ENCODE data around the gene GOLGA8M. TPM values are rescaled to one million over a fixed set of nuclear protein-coding genes. Genes with fewer than 3 reads are reported as not detected.
"Not testable (repeated sequence)": the region's sequence is repeated elsewhere in the genome, so short reads cannot be mapped to it uniquely, and the experiment has no call there.

The GOLGA8M gene
- total and polyA plus RNA-seq, 2 of the 8 experiments (the other 6 are each of a cell fraction or from before 2014, with no cell fraction given) = not detected

DNA sequence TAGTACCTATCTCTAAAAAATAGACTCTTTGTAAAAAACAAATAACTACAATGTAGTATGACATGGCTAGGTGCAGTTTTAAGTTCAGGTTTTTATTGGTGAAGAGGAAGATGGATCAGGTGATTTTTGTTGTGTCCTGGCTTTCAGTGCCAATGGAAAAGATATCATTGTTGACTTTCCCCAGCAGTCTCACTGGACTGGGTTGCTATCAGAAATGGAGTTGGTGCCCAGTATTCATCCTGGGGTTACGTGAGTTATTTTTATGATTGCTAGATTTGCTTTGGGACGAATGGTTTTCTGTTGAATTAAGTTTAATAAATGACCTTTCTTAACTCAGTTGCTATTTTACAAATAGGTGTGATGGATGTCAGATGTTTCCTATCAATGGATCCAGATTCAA is 38.7 kb downstream of the GOLGA8M start:
- H3K27ac ChIP-seq (ENCODE audit: low read depth, low read length); H3K79me1 ChIP-seq (ENCODE audit: low read depth, low read length); H3K4me2 ChIP-seq (ENCODE audit: insufficient read depth in 1 of 2, low read depth in 2 of 2, low read length in 2 of 2); H3K79me2 ChIP-seq (ENCODE audit: control insufficient read depth in 1 of 2, insufficient read depth in 2 of 2, low read length in 2 of 2); H2BK12ac ChIP-seq (ENCODE audit: low read depth, low read length); H3K27me3 ChIP-seq (replicated peaks in 1 of 4; ENCODE audit: control insufficient read depth in 3 of 4, extremely low read depth in 1 of 4, insufficient read depth in 3 of 4, low read length in 3 of 4); H2BK5ac ChIP-seq (ENCODE audit: low read depth, low read length); H2AFZ ChIP-seq (ENCODE audit: low read length); H4K5ac ChIP-seq (ENCODE audit: insufficient read length, low read depth, low read length); H2BK15ac ChIP-seq (ENCODE audit: low read length); DNase-seq (ENCODE audit: low read depth in 1 of 2, low spot score in 2 of 2); H3K4me3 ChIP-seq (ENCODE audit: extremely low read depth in 1 of 4, insufficient read depth in 2 of 4, low read depth in 3 of 4, low read length in 4 of 4); H2BK20ac ChIP-seq (ENCODE audit: low read length); H3K4me1 ChIP-seq (replicated peaks in 1 of 4; ENCODE audit: control insufficient read depth in 3 of 4, insufficient read depth in 4 of 4, low read length in 3 of 4); H2AK5ac ChIP-seq (ENCODE audit: low read depth, low read length); H2BK120ac ChIP-seq (replicated peaks; ENCODE audit: low read depth, low read length); POLR2A ChIA-PET (ENCODE audit: partially characterized antibody); FAIRE-seq; H4K8ac ChIP-seq (ENCODE audit: extremely low read depth, insufficient read depth, low read length); H3K18ac ChIP-seq (ENCODE audit: extremely low read depth, low read length); H3K23ac ChIP-seq (ENCODE audit: insufficient read length); H3K56ac ChIP-seq (replicated peaks; ENCODE audit: insufficient read length, low read depth, low read length); CTCF ChIA-PET (ENCODE audit: partially characterized antibody); H3K9me3 ChIP-seq (ENCODE audit: insufficient read depth in 2 of 2, low read depth in 1 of 2, low read length in 1 of 2); H3K4ac ChIP-seq (replicated peaks; ENCODE audit: insufficient read length, low read depth, low read length); H4K20me1 ChIP-seq (replicated peaks in 1 of 2; ENCODE audit: control insufficient read depth in 1 of 2, insufficient read depth in 2 of 2, low read length in 2 of 2); H3K9ac ChIP-seq (replicated peaks in 1 of 4; ENCODE audit: extremely low read depth in 1 of 4, low read depth in 3 of 4, low read length in 3 of 4); H3K14ac ChIP-seq (ENCODE audit: insufficient read length); H3K23me2 ChIP-seq (ENCODE audit: low read depth, low read length); H4K91ac ChIP-seq (replicated peaks; ENCODE audit: insufficient read length, low read length); H3K36me3 ChIP-seq (ENCODE audit: control insufficient read depth in 2 of 4, insufficient read depth in 4 of 4, low read length in 3 of 4): not testable (repeated sequence)
- WGBS, 2 experiments (ENCODE audit: extremely low coverage in 1 of 2, insufficient coverage in 1 of 2, insufficient read length in 1 of 2, insufficient replicate concordance in 2 of 2, low coverage in 1 of 2, low lambda C conversion rate in 2 of 2, missing lambda C conversion rate in 1 of 2) = no CpG with 5 or more reads among the region's 2 CpGs

DNA sequence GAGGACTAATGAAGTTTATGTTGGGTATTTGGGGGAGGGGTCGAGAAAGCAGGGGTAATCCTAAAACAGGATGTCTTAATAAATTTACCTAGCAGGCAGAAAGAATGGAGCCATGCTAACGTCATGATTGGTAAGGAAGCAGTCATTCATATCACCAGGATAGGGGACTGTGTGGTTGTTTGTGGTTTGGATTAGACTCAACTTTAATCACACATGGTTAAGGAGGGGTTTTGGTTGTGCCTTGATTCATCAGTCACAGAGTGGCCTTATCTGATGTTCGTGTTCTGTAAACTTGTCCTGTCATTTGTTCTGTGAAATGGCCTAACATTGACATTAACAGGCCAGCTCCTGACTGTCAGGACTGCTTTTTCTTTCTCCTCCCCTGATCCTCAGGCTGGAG is 40.1 kb downstream of the GOLGA8M start:
- DNase-seq (ENCODE audit: low read depth in 1 of 2, low spot score in 2 of 2); H3K4ac ChIP-seq (replicated peaks; ENCODE audit: insufficient read length, low read depth, low read length); H3K4me1 ChIP-seq (replicated peaks in 1 of 4; ENCODE audit: control insufficient read depth in 3 of 4, insufficient read depth in 4 of 4, low read length in 3 of 4); H2BK15ac ChIP-seq (ENCODE audit: low read length); H3K27me3 ChIP-seq (replicated peaks in 1 of 4; ENCODE audit: control insufficient read depth in 3 of 4, extremely low read depth in 1 of 4, insufficient read depth in 3 of 4, low read length in 3 of 4); H2AK5ac ChIP-seq (ENCODE audit: low read depth, low read length); H3K79me1 ChIP-seq (ENCODE audit: low read depth, low read length); H3K4me3 ChIP-seq (ENCODE audit: extremely low read depth in 1 of 4, insufficient read depth in 2 of 4, low read depth in 3 of 4, low read length in 4 of 4); H4K20me1 ChIP-seq (replicated peaks in 1 of 2; ENCODE audit: control insufficient read depth in 1 of 2, insufficient read depth in 2 of 2, low read length in 2 of 2); H3K79me2 ChIP-seq (ENCODE audit: control insufficient read depth in 1 of 2, insufficient read depth in 2 of 2, low read length in 2 of 2); H3K9me3 ChIP-seq (ENCODE audit: insufficient read depth in 2 of 2, low read depth in 1 of 2, low read length in 1 of 2); H2BK5ac ChIP-seq (ENCODE audit: low read depth, low read length); H3K36me3 ChIP-seq (ENCODE audit: control insufficient read depth in 2 of 4, insufficient read depth in 4 of 4, low read length in 3 of 4); H3K23me2 ChIP-seq (ENCODE audit: low read depth, low read length); H2BK120ac ChIP-seq (replicated peaks; ENCODE audit: low read depth, low read length); H4K8ac ChIP-seq (ENCODE audit: extremely low read depth, insufficient read depth, low read length); H3K27ac ChIP-seq (ENCODE audit: low read depth, low read length); H4K91ac ChIP-seq (replicated peaks; ENCODE audit: insufficient read length, low read length); H3K18ac ChIP-seq (ENCODE audit: extremely low read depth, low read length); H3K56ac ChIP-seq (replicated peaks; ENCODE audit: insufficient read length, low read depth, low read length); H4K5ac ChIP-seq (ENCODE audit: insufficient read length, low read depth, low read length); H2AFZ ChIP-seq (ENCODE audit: low read length); H2BK20ac ChIP-seq (ENCODE audit: low read length); H2BK12ac ChIP-seq (ENCODE audit: low read depth, low read length); H3K14ac ChIP-seq (ENCODE audit: insufficient read length); CTCF ChIA-PET (ENCODE audit: partially characterized antibody); POLR2A ChIA-PET (ENCODE audit: partially characterized antibody); H3K4me2 ChIP-seq (ENCODE audit: insufficient read depth in 1 of 2, low read depth in 2 of 2, low read length in 2 of 2); FAIRE-seq; H3K9ac ChIP-seq (replicated peaks in 1 of 4; ENCODE audit: extremely low read depth in 1 of 4, low read depth in 3 of 4, low read length in 3 of 4); H3K23ac ChIP-seq (ENCODE audit: insufficient read length): not testable (repeated sequence)
- no CpG with 5 or more reads among the region's 3 CpGs for WGBS, 2 experiments (ENCODE audit: extremely low coverage in 1 of 2, insufficient coverage in 1 of 2, insufficient read length in 1 of 2, insufficient replicate concordance in 2 of 2, low coverage in 1 of 2, low lambda C conversion rate in 2 of 2, missing lambda C conversion rate in 1 of 2)

All from H1 (cell line).